IMR-90 (cell line): ENCODE results near the gene CCT7. TPM values are rescaled to one million over a fixed set of nuclear protein-coding genes. Genes with fewer than 3 reads are reported as not detected.

Experiments
- ATAC-seq: fragments of 200-7000 bp; cut with Tn5 transposase; 2 replicates; pipeline ENCODE4 v1.9.1; 2020; ENCODE audit warnings: low read depth, mild to moderate bottlenecking, moderate library complexity
- BruUV-seq: library from RNA; stranded (reverse); fragments of 400-500 nt; replicated peaks from 2 replicates; lab custom pipeline; 2021; lab: Mats Ljungman, UMichigan
- CTCF ChIA-PET: fragments of 300-600 bp; formaldehyde crosslinking; extraction: SDS; loops from one replicate; lab custom pipeline; 2021; ENCODE audit warnings: antibody characterized with exemption; lab: Yijun Ruan, JAX
- POLR2A ChIA-PET: fragments of 300-600 bp; sonication (Branson Sonifier 250); formaldehyde crosslinking; loops from one replicate; lab custom pipeline; 2022; ENCODE audit warnings: antibody characterized with exemption; ENCODE audit not compliant: unreplicated experiment; lab: Charles Lee
- DNase-seq: peaks from one replicate; pipeline ENCODE4 v3.0.0; 2013
- H2AFZ ChIP-seq: replicated peaks from 2 replicates; pipeline ENCODE3; 2013; ENCODE audit warnings: low read length, mild to moderate bottlenecking; ENCODE audit not compliant: poor library complexity
- H2AK5ac ChIP-seq: 2 replicates; pipeline ENCODE4 v1.6.1; 2013; ENCODE audit warnings: low read depth, low read length, inconsistent platforms
- H2AK9ac ChIP-seq: replicated peaks from 2 replicates; pipeline ENCODE3; 2013; ENCODE audit warnings: mild to moderate bottlenecking, low read depth, low read length, moderate library complexity; ENCODE audit not compliant: poor library complexity
- H2BK120ac ChIP-seq: 2 replicates; pipeline ENCODE4 v1.6.1; 2013; ENCODE audit warnings: low read depth, low read length, inconsistent platforms
- H2BK15ac ChIP-seq: 3 replicates; pipeline ENCODE4 v1.6.1; 2013; ENCODE audit warnings: low read depth, low read length, inconsistent platforms
- H2BK20ac ChIP-seq: 2 replicates; pipeline ENCODE4 v1.6.1; 2013; ENCODE audit warnings: low read depth, mild to moderate bottlenecking, inconsistent platforms, low read length, moderate library complexity
- H2BK5ac ChIP-seq: 2 replicates; pipeline ENCODE4 v1.6.1; 2013; ENCODE audit warnings: mild to moderate bottlenecking, low read depth, low read length, inconsistent platforms; ENCODE audit not compliant: poor library complexity, severe bottlenecking
- H3K14ac ChIP-seq: replicated peaks from 2 replicates; pipeline ENCODE4 v1.6.1; 2013; ENCODE audit warnings: low read depth, low read length, inconsistent platforms
- H3K18ac ChIP-seq: 2 replicates; pipeline ENCODE4 v1.6.1; 2013; ENCODE audit warnings: low read depth, low read length, control low read depth
- H3K23ac ChIP-seq: 2 replicates; pipeline ENCODE4 v1.6.1; 2013; ENCODE audit warnings: low read depth, low read length, inconsistent platforms
- H3K27ac ChIP-seq: 2 replicates; pipeline ENCODE4 v1.5.1; 2013; ENCODE audit warnings: mild to moderate bottlenecking, control low read depth, low read length; ENCODE audit not compliant: insufficient read depth
- H3K27me3 ChIP-seq: 2 replicates; pipeline ENCODE4 v1.6.1; 2013; ENCODE audit warnings: low read length; ENCODE audit not compliant: control insufficient read depth, insufficient read depth
- H3K36me3 ChIP-seq: 2 replicates; pipeline ENCODE4 v1.6.1; 2013; ENCODE audit warnings: low read length, mixed read lengths; ENCODE audit not compliant: control insufficient read depth, insufficient read depth
- H3K4ac ChIP-seq: 2 replicates; pipeline ENCODE4 v1.6.1; 2013; ENCODE audit warnings: low read depth, low read length, inconsistent platforms
- H3K4me1 ChIP-seq: 2 replicates; pipeline ENCODE4 v1.6.1; 2013; ENCODE audit warnings: low read length, mixed read lengths; ENCODE audit not compliant: control insufficient read depth, insufficient read depth
- H3K4me2 ChIP-seq: 2 replicates; pipeline ENCODE4 v1.6.1; 2013; ENCODE audit warnings: low read depth, mild to moderate bottlenecking, control low read depth, low read length, moderate library complexity
- H3K4me3 ChIP-seq: 2 replicates; pipeline ENCODE4 v1.5.1; 2013; ENCODE audit warnings: low read depth, mild to moderate bottlenecking, control low read depth, low read length, moderate library complexity; ENCODE audit not compliant: insufficient read depth
- H3K56ac ChIP-seq: 2 replicates; pipeline ENCODE4 v1.6.1; 2013; ENCODE audit warnings: low read length, inconsistent platforms; ENCODE audit not compliant: insufficient read depth; ENCODE audit errors: extremely low read depth
- H3K79me1 ChIP-seq, 2 experiments: 2 replicates each; pipeline ENCODE4 v1.6.1; 2013; ENCODE audit warnings: low read length in 2 of 2, inconsistent platforms in 1 of 2, low read depth in 1 of 2
- H3K9ac ChIP-seq: 2 replicates; pipeline ENCODE4 v1.6.1; 2013; ENCODE audit warnings: low read depth, low read length, control low read depth
- H3K9me1 ChIP-seq: 2 replicates; pipeline ENCODE4 v1.6.1; 2013; ENCODE audit warnings: low read length, inconsistent platforms; ENCODE audit not compliant: insufficient read depth
- H3K9me3 ChIP-seq: 2 replicates; pipeline ENCODE4 v1.6.1; 2013; ENCODE audit warnings: low read length; ENCODE audit not compliant: control insufficient read depth, insufficient read depth
- H4K20me1 ChIP-seq: 2 replicates; pipeline ENCODE4 v1.6.1; 2013; ENCODE audit warnings: low read length, inconsistent platforms; ENCODE audit not compliant: insufficient read depth
- H4K5ac ChIP-seq: 2 replicates; pipeline ENCODE4 v1.6.1; 2013; ENCODE audit warnings: mild to moderate bottlenecking, low read depth, low read length, control low read depth
- H4K8ac ChIP-seq, 2 experiments: 2 replicates each; pipeline ENCODE4 v1.6.1; 2013; ENCODE audit warnings: low read depth in 2 of 2, low read length in 2 of 2, control low read depth in 1 of 2, inconsistent platforms in 1 of 2
- H4K91ac ChIP-seq: 2 replicates; pipeline ENCODE4 v1.6.1; 2013; ENCODE audit warnings: low read depth, low read length, inconsistent platforms; ENCODE audit not compliant: insufficient read depth
- FOS ChIP-seq: fragments of 150-350 bp; IDR thresholded peaks from 2 replicates; pipeline ENCODE4 v1.6.1; 2016; ENCODE audit warnings: low read depth, low read length
- WGBS, 2 experiments: methylation state at CpG; one replicate each; pipeline versions ENCODE4 v1.1.5 to v1.1.7; 2013; ENCODE audit warnings: missing lambda C conversion rate in 2 of 2; ENCODE audit not compliant: insufficient read length in 1 of 2; ENCODE audit errors: extremely low coverage in 2 of 2; 5-methylcytosine and 5-hydroxymethylcytosine counted together
- dilution Hi-C: fragments of 300-500 bp; cut with HindIII; formaldehyde crosslinking; loops from one replicate; pipeline ENCODE4 v1.14.3; 2018; ENCODE audit warnings: low sequenced_read_pairs; ENCODE audit not compliant: unreplicated experiment
- in situ Hi-C: fragments of 300-500 bp; cut with MboI; formaldehyde crosslinking; loops from 3 replicates; pipeline ENCODE4 v1.14.3; 2019; ENCODE audit warnings: low sequenced_read_pairs, inconsistent platforms, mixed read lengths
- intact Hi-C: fragments of 100-400 bp; cut with micrococcal nuclease; formaldehyde crosslinking; loops from 2 replicates; pipeline ENCODE4 v1.10.0; 2022
- polyA plus RNA-seq, 3 experiments: library from polyadenylated mRNA; depleted of rRNA; stranded (reverse); fragments of >200 nt; gene quantifications; 2 replicates each; pipeline ENCODE4 v1.2.3, GENCODE V29; 2012; ENCODE audit warnings: low replicate concordance in 1 of 3
- total RNA-seq: library from RNA; depleted of rRNA; stranded (reverse); fragments of >200 nt; gene quantifications from 2 replicates; pipeline ENCODE4 v1.2.3, GENCODE V29; 2012

The CCT7 gene
- total and polyA plus RNA-seq, 2 of the 4 experiments (the other 2 are of a cell fraction) = 321 to 575 TPM

- in situ Hi-C loops = no loop called here
- Histone ChIP-seq H3K4me1 (no peaks in the 10 kb centered on the region; the same call in 1 of the 2 replicates), H4K91ac (no peak overlapping the region), H3K4ac (no peak overlapping the region), H4K8ac (no peak overlapping the region), H2AK9ac (peak overlapping the region; percentile 70), H3K79me1 (no peaks in the 10 kb centered on the region), H2BK120ac (no peak overlapping the region), H2BK15ac (no peak overlapping the region), H3K9me1 (no peaks in the 10 kb centered on the region), H3K36me3 (no peaks in the 10 kb centered on the region), H3K4me2 (peak overlapping the region; percentile 61), H2AFZ (peak overlapping the region; percentile 71), H3K9me3 (no peaks in the 10 kb centered on the region), H4K20me1 (peaks cover 5% of the 10 kb centered on the region; the same call in 1 of the 2 replicates), H2BK20ac (no peak overlapping the region), H3K27ac (no peak overlapping the region), H4K5ac (no peak overlapping the region), H3K4me3 (no peak overlapping the region), H2AK5ac (no peak overlapping the region), H3K14ac (no peak overlapping the region), H3K56ac (no peak overlapping the region), H3K9ac (no peak overlapping the region), H3K23ac (no peak overlapping the region), H3K18ac (no peak overlapping the region), H3K27me3 (peaks cover 56% of the 10 kb centered on the region), H2BK5ac (no peak overlapping the region)
- intact Hi-C loops = no loop called here
- peak; percentile 7; the same call in 1 of the 2 replicates for ATAC-seq
- no peak for TF ChIP-seq FOS
- BruUV-seq = no TSS peak
- WGBS, 2 experiments = 1% methylated on average over 15 of the region's 82 CpGs; no CpG with 5 or more reads in 1 of the 2 experiments
- ChIA-PET POLR2A (no interaction called here), CTCF (no interaction called here)
- no peak for DNase-seq
- dilution Hi-C loops = no loop called here
Observed at GRCh38 chr2:73291461-73292315, 57.6 kb downstream of the CCT7 start.
